RWPE2 (cell line): ENCODE results near the gene BEAN1.

Source experiments
- ATAC-seq: fragments of 200-7000 bp; cut with Tn5 transposase; 3 replicates; pipeline ENCODE4 v1.9.1; 2021; ENCODE audit warnings: low read depth
- DNase-seq: peaks from one replicate; pipeline ENCODE4 v3.0.0-alpha.2; 2020; ENCODE audit warnings: low spot score
- H3K27ac ChIP-seq: fragments of 450-650 bp; 2 replicates; pipeline ENCODE4 v1.5.1; 2017; ENCODE audit warnings: mild to moderate bottlenecking; ENCODE audit not compliant: poor library complexity, severe bottlenecking
- H3K27me3 ChIP-seq: fragments of 250-450 bp; sonication (Bioruptor Pico); 2 replicates; pipeline ENCODE4 v1.5.1; 2021; ENCODE audit warnings: mild to moderate bottlenecking, moderate library complexity; ENCODE audit not compliant: insufficient read depth, poor library complexity, severe bottlenecking
- H3K36me3 ChIP-seq: fragments of 250-450 bp; sonication (Bioruptor Pico); 2 replicates; pipeline ENCODE4 v1.5.1; 2020; ENCODE audit warnings: low read depth, mild to moderate bottlenecking, moderate library complexity
- H3K4me1 ChIP-seq: fragments of 250-450 bp; sonication (Bioruptor Pico); 2 replicates; pipeline ENCODE4 v1.5.1; 2021; ENCODE audit warnings: mild to moderate bottlenecking, moderate library complexity; ENCODE audit not compliant: insufficient read depth, poor library complexity, severe bottlenecking
- H3K4me3 ChIP-seq: fragments of 250-450 bp; sonication (Bioruptor Pico); 2 replicates; pipeline ENCODE4 v1.5.1; 2021; ENCODE audit warnings: mild to moderate bottlenecking, moderate library complexity; ENCODE audit not compliant: severe bottlenecking
- H3K9me3 ChIP-seq: fragments of 250-450 bp; sonication (Bioruptor Pico); 2 replicates; pipeline ENCODE4 v1.5.1; 2021; ENCODE audit warnings: mild to moderate bottlenecking, moderate library complexity; ENCODE audit not compliant: severe bottlenecking
- CTCF ChIP-seq: fragments of 450-650 bp; IDR thresholded peaks from one replicate; pipeline ENCODE4 v1.5.1; 2017; ENCODE audit warnings: mild to moderate bottlenecking, moderate library complexity; ENCODE audit not compliant: poor library complexity, severe bottlenecking

Gene BEAN1

GRCh38 chr16:66488505-66488904, 61.4 kb downstream of the BEAN1 start:
- peaks cover 14% of the 10 kb centered on the region for H3K4me1 ChIP-seq
- no peaks in the 10 kb centered on the region for H3K36me3 ChIP-seq
- no peaks in the 10 kb centered on the region for H3K9me3 ChIP-seq
- H3K27ac ChIP-seq: no peak overlapping the region
- TF ChIP-seq CTCF: no peak
- H3K27me3 ChIP-seq: no peaks in the 10 kb centered on the region
- no peak for DNase-seq
- H3K4me3 ChIP-seq: no peak overlapping the region
- ATAC-seq: no peak

- no peak overlapping the region for H3K4me3 ChIP-seq
- DNase-seq (no peak), ATAC-seq (no peak)
- H3K36me3 ChIP-seq: no peaks in the 10 kb centered on the region
- no peak overlapping the region for H3K27ac ChIP-seq
- no peak for TF ChIP-seq CTCF
- no peaks in the 10 kb centered on the region for H3K27me3 ChIP-seq
- no peaks in the 10 kb centered on the region for H3K9me3 ChIP-seq
- H3K4me1 ChIP-seq: peaks cover 14% of the 10 kb centered on the region
Measured at GRCh38 chr16:66489385-66489784, 62.3 kb downstream of the BEAN1 start.

GRCh38 chr16:66489818-66490217, 62.7 kb downstream of the BEAN1 start:
- Histone ChIP-seq H3K36me3 (no peaks in the 10 kb centered on the region), H3K9me3 (no peaks in the 10 kb centered on the region), H3K27ac (no peak overlapping the region), H3K27me3 (no peaks in the 10 kb centered on the region), H3K4me1 (peaks cover 14% of the 10 kb centered on the region), H3K4me3 (no peak overlapping the region)
- DNase-seq (no peak), ATAC-seq (no peak)
- TF ChIP-seq CTCF: no peak

- Histone ChIP-seq H3K27ac (no peak overlapping the region), H3K4me3 (no peak overlapping the region), H3K36me3 (no peaks in the 10 kb centered on the region), H3K4me1 (peaks cover 12% of the 10 kb centered on the region), H3K27me3 (no peaks in the 10 kb centered on the region), H3K9me3 (no peaks in the 10 kb centered on the region)
- no peak for TF ChIP-seq CTCF
- no peak for ATAC-seq
- no peak for DNase-seq
Measured at GRCh38 chr16:66490774-66491715, 64.0 kb downstream of the BEAN1 start.

- TF ChIP-seq CTCF: no peak
- Histone ChIP-seq H3K9me3 (no peaks in the 10 kb centered on the region), H3K4me1 (peaks cover 6% of the 10 kb centered on the region), H3K4me3 (no peak overlapping the region), H3K27ac (no peak overlapping the region), H3K36me3 (no peaks in the 10 kb centered on the region), H3K27me3 (no peaks in the 10 kb centered on the region)
- DNase-seq: no peak
- ATAC-seq: no peak
Measured at GRCh38 chr16:66491716-66492064, 64.6 kb downstream of the BEAN1 start.
